ENCODE results near the gene FA2H.

DNA sequence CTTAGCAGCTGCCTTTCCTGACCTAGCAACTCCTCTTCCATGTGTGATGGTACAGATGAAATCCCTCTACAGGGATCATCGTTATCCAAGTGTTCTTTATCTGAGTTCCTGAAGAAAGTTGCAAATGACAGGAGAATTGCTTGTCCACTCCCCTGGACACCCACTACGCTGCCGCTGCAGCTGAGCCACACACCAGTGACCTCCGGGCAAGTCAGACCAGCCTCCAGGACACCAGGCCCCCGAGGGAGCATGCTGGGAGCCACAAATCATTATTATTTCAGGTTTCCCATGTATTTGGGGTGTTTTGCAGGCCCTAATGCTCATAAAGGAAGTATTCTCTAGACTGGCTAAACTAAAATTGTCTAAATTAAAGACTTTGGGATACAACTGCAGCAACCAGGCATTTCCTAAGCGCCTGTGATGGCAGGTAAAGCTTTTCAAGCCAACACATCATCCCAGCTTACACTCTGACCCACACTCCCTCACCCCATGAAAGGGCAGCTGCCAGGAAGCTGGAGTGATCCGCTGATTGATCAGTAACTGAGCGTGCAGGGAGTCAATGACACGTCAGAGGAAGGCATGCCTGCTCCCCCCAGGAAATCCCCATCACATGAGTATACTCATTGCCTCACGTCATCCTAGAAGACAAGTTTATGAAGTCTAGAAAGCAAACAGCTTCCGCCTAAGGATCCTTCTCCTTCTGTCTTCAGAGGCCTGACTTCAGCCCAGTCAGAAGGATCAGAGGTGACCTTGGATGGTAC, 14.4 kb downstream of the FA2H start:
- TF ChIP-seq, protein P1, sequence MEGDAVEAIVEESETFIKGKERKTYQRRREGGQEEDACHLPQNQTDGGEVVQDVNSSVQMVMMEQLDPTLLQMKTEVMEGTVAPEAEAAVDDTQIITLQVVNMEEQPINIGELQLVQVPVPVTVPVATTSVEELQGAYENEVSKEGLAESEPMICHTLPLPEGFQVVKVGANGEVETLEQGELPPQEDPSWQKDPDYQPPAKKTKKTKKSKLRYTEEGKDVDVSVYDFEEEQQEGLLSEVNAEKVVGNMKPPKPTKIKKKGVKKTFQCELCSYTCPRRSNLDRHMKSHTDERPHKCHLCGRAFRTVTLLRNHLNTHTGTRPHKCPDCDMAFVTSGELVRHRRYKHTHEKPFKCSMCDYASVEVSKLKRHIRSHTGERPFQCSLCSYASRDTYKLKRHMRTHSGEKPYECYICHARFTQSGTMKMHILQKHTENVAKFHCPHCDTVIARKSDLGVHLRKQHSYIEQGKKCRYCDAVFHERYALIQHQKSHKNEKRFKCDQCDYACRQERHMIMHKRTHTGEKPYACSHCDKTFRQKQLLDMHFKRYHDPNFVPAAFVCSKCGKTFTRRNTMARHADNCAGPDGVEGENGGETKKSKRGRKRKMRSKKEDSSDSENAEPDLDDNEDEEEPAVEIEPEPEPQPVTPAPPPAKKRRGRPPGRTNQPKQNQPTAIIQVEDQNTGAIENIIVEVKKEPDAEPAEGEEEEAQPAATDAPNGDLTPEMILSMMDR (IDR thresholded peaks at IDR 0.05) = no peak
- no peak for TF ChIP-seq POLR2A (IDR thresholded peaks at IDR 0.05)
